ENCODE measurements around the gene APOL4.
"Not testable (repeated sequence)": the region's sequence is repeated elsewhere in the genome, so short reads cannot be mapped to it uniquely, and the experiment has no call there.

Gene APOL4

DNA sequence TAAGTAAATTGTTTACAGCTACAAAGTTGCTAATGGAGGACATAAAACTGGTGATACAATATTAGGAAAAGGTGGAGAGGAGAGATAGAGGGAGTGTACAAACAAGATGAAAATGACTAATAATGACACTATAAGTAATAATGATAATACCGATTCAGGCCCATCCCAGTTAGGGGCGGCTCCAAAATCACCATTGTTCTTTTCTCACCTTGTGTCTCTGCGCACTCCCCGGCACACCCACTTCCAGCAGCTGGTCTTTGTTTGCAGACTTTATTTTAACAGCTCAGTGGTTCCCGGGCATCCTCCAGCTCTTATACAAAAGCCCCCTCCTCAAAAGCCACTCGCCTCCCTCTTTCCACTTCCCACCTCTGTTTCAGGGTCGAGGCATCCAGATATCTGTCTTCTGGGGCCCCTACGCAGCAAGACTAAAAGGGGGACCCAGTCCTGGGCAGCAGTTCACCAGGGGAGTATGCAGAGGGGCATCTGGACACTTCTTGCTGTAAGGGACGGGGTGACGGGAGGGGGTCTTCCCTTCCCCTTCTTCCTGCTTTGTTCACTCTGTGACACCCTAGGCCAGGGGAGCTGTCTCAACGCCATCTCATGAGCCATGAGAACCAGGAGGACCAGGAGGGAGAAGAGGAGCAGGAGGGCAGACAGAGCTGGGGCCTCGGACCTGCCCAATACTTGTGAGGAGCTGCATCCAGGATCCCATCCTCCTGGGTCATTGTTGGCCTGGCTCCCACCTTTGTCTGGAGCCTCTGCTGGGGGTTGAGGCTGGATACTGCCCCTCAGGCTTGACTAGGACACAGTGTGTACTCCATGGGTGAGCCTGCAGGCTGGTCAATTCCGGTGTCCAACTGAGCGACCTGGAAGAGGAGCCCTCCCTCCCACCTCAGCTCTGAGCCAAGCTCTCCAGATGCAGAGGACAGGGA is 35.0 kb upstream of the APOL4 start:
- DNase-seq (ENCODE audit: extremely low read depth, low read depth) = no peak
- H3K4me3 ChIP-seq (replicated peaks; ENCODE audit: low read depth, low read length) = no peak overlapping the region
- TF ChIP-seq CTCF (IDR thresholded peaks at IDR 0.05; ENCODE audit: low read depth, low read length, missing control alignments) = no peak

- TF ChIP-seq CTCF (IDR thresholded peaks at IDR 0.05; ENCODE audit: low read depth, low read length, missing control alignments) = no peak
- DNase-seq (ENCODE audit: extremely low read depth, low read depth) = no peak
- H3K4me3 ChIP-seq (replicated peaks; ENCODE audit: low read depth, low read length) = no peak overlapping the region
Observed at GRCh38 chr22:36235585-36235984, 34.0 kb upstream of the APOL4 start.

GRCh38 chr22:36234919-36235318 is 33.3 kb upstream of the APOL4 start:
- no peak overlapping the region for H3K4me3 ChIP-seq (replicated peaks; ENCODE audit: low read depth, low read length)
- DNase-seq (ENCODE audit: extremely low read depth, low read depth) = no peak
- no peak for TF ChIP-seq CTCF (IDR thresholded peaks at IDR 0.05; ENCODE audit: low read depth, low read length, missing control alignments)

DNA sequence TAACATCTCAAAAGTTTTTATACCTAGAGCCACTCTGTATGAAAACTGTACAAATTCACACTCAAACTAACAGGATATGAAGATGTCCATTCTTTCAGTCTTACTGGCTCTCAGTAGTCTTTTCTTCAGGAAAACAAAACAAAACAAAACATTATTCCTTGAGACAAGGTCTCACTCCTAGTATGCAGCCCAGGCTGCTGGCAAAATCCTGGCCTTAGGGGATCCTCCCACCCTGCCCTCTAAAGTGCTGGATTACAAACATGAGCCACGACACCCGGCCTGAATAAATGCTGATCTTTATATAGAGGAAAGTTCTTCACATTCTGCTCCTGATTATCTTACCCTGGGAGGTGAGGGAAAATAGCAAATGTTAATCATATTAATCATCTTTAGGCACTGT is 32.6 kb upstream of the APOL4 start:
- no peak for TF ChIP-seq CTCF (IDR thresholded peaks at IDR 0.05; ENCODE audit: low read depth, low read length, missing control alignments)
- no peak overlapping the region for H3K4me3 ChIP-seq (replicated peaks; ENCODE audit: low read depth, low read length)
- no peak for DNase-seq (ENCODE audit: extremely low read depth, low read depth)

GRCh38 chr22:36233796-36234195 is 32.2 kb upstream of the APOL4 start:
- no peak overlapping the region for H3K4me3 ChIP-seq (replicated peaks; ENCODE audit: low read depth, low read length)
- no peak for TF ChIP-seq CTCF (IDR thresholded peaks at IDR 0.05; ENCODE audit: low read depth, low read length, missing control alignments)
- DNase-seq (ENCODE audit: extremely low read depth, low read depth) = no peak

- TF ChIP-seq CTCF (IDR thresholded peaks at IDR 0.05; ENCODE audit: low read depth, low read length, missing control alignments) = no peak
- no peak for DNase-seq (ENCODE audit: extremely low read depth, low read depth)
- no peak overlapping the region for H3K4me3 ChIP-seq (replicated peaks; ENCODE audit: low read depth, low read length)
Observed at GRCh38 chr22:36232715-36233401, 31.2 kb upstream of the APOL4 start.

DNA sequence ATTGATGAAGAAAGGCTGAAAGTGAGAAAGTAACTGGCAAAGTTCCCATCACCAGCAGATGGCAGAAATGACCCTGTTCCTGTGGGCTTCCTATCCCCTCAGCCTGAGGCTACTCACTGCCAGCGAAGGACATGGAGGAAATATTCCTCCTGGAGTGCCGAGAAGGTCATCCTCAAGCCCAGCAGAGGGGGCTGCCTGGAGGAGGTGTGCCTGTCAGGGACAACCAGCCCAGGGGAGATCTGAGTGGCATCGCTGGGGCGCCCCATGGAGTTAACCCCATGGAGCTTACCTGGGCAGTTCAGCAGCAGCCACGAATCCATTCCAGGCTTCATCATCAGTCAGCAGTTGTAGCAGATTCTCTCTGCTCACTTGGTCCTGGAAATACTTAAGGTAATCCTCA is 29.4 kb upstream of the APOL4 start:
- H3K4me3 ChIP-seq (replicated peaks; ENCODE audit: low read depth, low read length); DNase-seq (ENCODE audit: extremely low read depth, low read depth): not testable (repeated sequence)

- not testable (repeated sequence) for DNase-seq (ENCODE audit: extremely low read depth, low read depth); H3K4me3 ChIP-seq (replicated peaks; ENCODE audit: low read depth, low read length)
Observed at GRCh38 chr22:36229649-36230048, 28.0 kb upstream of the APOL4 start.

All from HFF-Myc (cell line).